Lung (tissue), 12 donors: ENCODE measurements around the gene TMEM61. TPM values are rescaled to one million over a fixed set of nuclear protein-coding genes. Genes with fewer than 3 reads are reported as not detected.

Experiments
- ATAC-seq: fragments of 200-7000 bp; cut with Tn5 transposase; one replicate; pipeline ENCODE4 v1.9.1; 2020; ENCODE audit warnings: moderate number of reproducible peaks; ENCODE audit not compliant: insufficient read depth, low FRiP score
- DNase-seq, 3 donors: peaks; one replicate each; pipeline ENCODE4 v3.0.0-alpha.2; 2013 to 2017
- H3K27ac ChIP-seq, 2 donors: one replicate each; pipeline ENCODE4 v1.5.1; 2013; ENCODE audit warnings: mild to moderate bottlenecking in 2 of 2, moderate library complexity in 2 of 2, control low read depth in 1 of 2, inconsistent platforms in 1 of 2, low read depth in 1 of 2, low read length in 1 of 2
- H3K27me3 ChIP-seq, 3 donors: one replicate each; pipeline ENCODE4 v1.5.1; 2013; ENCODE audit warnings: low read length in 2 of 3; ENCODE audit not compliant: control insufficient read depth in 3 of 3, insufficient read depth in 3 of 3
- H3K36me3 ChIP-seq, 4 donors: one replicate each; pipeline ENCODE4 v1.5.1; 2013; ENCODE audit warnings: low read length in 4 of 4, mild to moderate bottlenecking in 1 of 4, moderate library complexity in 1 of 4; ENCODE audit not compliant: control insufficient read depth in 4 of 4, insufficient read depth in 4 of 4
- H3K4me1 ChIP-seq, 5 donors: one replicate each; pipeline ENCODE4 v1.5.1; 2013; ENCODE audit warnings: low read length in 5 of 5, mild to moderate bottlenecking in 2 of 5, moderate library complexity in 1 of 5; ENCODE audit not compliant: control insufficient read depth in 5 of 5, insufficient read depth in 5 of 5
- H3K4me3 ChIP-seq: one replicate; pipeline ENCODE4 v1.5.1; 2013; ENCODE audit warnings: mild to moderate bottlenecking, control low read depth, moderate library complexity
- H3K9ac ChIP-seq, 2 donors: one replicate each; pipeline ENCODE4 v1.5.1; 2013; ENCODE audit warnings: low read length in 2 of 2, control low read depth in 1 of 2; ENCODE audit not compliant: insufficient read depth in 1 of 2
- H3K9me3 ChIP-seq, 4 donors: one replicate each; pipeline ENCODE4 v1.5.1; 2013; ENCODE audit warnings: low read length in 3 of 4, mild to moderate bottlenecking in 1 of 4, moderate library complexity in 1 of 4; ENCODE audit not compliant: control insufficient read depth in 4 of 4, insufficient read depth in 3 of 4
- WGBS, 2 donors: extraction: QIAGEN DNeasy Blood & Tissue Kit; methylation state at CpG; one replicate each; pipeline ENCODE4 v1.1.7; 2013; 5-methylcytosine and 5-hydroxymethylcytosine counted together
- polyA plus RNA-seq, 2 donors: library from polyadenylated mRNA; stranded (reverse); fragments of 200-250 nt; gene quantifications; one replicate each; pipeline ENCODE4 v1.2.1, GENCODE V29; 2013
- total RNA-seq, 2 donors: library from RNA; depleted of rRNA in 1 of 2; stranded (reverse); fragments of >200 nt in 1 of 2; gene quantifications; one replicate each; pipeline ENCODE4 v1.2.1, GENCODE V29; 2014 to 2021
- TF ChIP-seq, protein P1 (sequence below): IDR thresholded peaks from 2 replicates; pipeline ENCODE4 v1.5.1; 2012; ENCODE audit warnings: mild to moderate bottlenecking; ENCODE audit errors: control extremely low read depth, extremely low read depth
- donor health status: control.
- donor health status: control.
- donor health status: Bipolar disorder and iron deficiency.
- donor health status: healthy.
- donor health status: DM: yes; HTN: yes; CAD: no.

TMEM61 gene
- total and polyA plus RNA-seq, 4 donors = 0.91 to 2.1 (median 1.3) TPM

DNA sequence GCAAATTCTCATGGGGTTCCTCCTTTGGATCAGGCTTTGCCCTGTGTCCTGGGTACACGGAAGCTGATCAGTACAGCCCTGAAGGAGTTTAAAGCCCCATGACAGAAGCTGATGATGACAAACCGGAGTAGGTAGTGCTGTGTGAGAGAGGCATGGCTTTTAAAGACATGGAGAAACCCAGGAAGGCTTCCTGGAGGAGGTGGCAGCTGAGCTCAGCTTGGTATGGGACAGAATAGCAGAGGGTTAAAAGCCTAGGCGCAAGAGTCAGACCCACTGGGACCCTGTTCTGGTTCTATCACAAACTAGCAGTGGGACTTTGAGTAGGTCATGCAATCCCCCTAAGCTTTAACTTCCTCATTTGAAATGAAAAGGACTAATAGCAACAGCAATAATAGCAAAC, 6.1 kb downstream of the TMEM61 start:
- ATAC-seq (no peak), DNase-seq (no peak)
- H3K27me3 ChIP-seq = peaks cover 0 to 17% (median 12%) of the 10 kb centered on the region in 3 donors
- no peaks in the 10 kb centered on the region for H3K4me1 ChIP-seq
- WGBS, 2 donors = 93 to 96% methylated on average over 3 of the region's 3 CpGs
- H3K9ac ChIP-seq = no peak overlapping the region
- no peaks in the 10 kb centered on the region for H3K9me3 ChIP-seq
- H3K36me3 ChIP-seq = no peaks in the 10 kb centered on the region
- TF ChIP-seq, protein P1, sequence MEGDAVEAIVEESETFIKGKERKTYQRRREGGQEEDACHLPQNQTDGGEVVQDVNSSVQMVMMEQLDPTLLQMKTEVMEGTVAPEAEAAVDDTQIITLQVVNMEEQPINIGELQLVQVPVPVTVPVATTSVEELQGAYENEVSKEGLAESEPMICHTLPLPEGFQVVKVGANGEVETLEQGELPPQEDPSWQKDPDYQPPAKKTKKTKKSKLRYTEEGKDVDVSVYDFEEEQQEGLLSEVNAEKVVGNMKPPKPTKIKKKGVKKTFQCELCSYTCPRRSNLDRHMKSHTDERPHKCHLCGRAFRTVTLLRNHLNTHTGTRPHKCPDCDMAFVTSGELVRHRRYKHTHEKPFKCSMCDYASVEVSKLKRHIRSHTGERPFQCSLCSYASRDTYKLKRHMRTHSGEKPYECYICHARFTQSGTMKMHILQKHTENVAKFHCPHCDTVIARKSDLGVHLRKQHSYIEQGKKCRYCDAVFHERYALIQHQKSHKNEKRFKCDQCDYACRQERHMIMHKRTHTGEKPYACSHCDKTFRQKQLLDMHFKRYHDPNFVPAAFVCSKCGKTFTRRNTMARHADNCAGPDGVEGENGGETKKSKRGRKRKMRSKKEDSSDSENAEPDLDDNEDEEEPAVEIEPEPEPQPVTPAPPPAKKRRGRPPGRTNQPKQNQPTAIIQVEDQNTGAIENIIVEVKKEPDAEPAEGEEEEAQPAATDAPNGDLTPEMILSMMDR = no peak
- no peak overlapping the region for H3K27ac ChIP-seq
- no peak overlapping the region for H3K4me3 ChIP-seq

DNA sequence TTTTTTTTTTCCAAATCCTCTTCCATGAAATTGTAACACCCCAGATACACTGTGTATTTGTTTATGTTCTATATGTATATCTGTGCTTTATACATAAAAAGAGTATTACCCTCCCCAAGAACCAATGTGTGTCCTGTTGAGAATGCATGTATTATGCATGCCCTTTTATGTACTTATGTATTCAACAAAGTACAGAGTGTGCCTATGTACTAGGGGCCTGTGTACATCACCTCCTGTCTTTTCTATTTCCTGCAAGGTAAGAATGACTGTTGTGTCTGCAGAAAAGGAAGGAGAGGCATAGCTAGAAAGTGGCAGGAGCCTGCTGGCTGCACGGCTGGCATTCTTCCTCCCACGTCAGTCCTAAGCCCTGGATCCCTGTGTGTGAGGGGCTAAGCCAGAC, 7.0 kb downstream of the TMEM61 start:
- H3K36me3 ChIP-seq = no peaks in the 10 kb centered on the region
- WGBS, 2 donors = 66 to 82% methylated on average over 2 of the region's 2 CpGs
- H3K4me1 ChIP-seq = no peaks in the 10 kb centered on the region
- no peaks in the 10 kb centered on the region for H3K9me3 ChIP-seq
- no peak overlapping the region for H3K4me3 ChIP-seq
- TF ChIP-seq, protein P1 = no peak
- H3K27ac ChIP-seq = no peak overlapping the region
- peaks cover 0 to 9% (median 3%) of the 10 kb centered on the region in 3 donors for H3K27me3 ChIP-seq
- H3K9ac ChIP-seq = no peak overlapping the region
- no peak for ATAC-seq
- no peak for DNase-seq

DNA sequence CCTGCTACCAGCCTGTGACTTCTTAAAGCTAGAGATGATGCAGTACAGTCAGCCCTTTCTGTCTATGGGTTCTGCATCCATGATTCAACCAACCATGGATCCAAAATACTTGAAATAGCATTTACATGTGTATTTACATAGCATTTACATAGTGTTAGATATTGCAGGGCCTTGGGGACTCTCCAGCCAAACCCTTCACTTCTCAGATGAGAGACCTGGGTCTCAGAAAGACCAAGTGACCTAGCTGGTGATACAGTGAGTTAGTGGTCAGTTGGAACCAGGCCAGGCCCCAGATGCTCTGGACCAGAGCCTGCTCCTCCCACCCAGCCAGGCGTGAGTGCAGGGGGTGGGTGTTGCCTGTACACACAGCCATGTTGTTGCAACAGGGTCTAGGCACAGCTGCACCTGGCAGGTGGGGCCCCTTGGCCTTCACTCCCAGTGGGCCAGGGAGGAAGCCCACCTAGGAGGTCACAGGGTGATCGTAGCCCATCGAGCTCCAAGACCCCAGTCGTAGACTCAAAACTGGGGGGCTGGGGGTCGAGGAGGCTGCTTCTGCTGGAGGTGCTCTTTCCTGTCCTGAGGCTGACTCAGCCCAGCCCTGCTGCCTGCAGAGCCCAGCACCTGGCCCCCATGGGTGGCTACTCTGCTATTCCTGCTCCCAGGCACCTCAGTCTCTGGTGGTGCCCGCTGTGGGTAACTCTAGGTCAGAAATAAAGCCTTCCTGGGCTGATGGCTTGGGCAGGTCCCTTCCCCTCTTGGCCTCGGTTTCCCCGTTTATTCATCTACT, 7.7 kb downstream of the TMEM61 start:
- Histone ChIP-seq H3K9me3 (no peaks in the 10 kb centered on the region), H3K27ac (no peak overlapping the region), H3K27me3 (peaks cover 0 to 4% (median 0%) of the 10 kb centered on the region in 3 donors), H3K4me1 (no peaks in the 10 kb centered on the region), H3K9ac (no peak overlapping the region), H3K36me3 (no peaks in the 10 kb centered on the region), H3K4me3 (no peak overlapping the region)
- WGBS, 2 donors = 88 to 91% methylated on average over 8 of the region's 8 CpGs
- ATAC-seq (no peak), DNase-seq (no peak)
- TF ChIP-seq, protein P1 = no peak
